GM12873 (cell line): Measurements from ENCODE around the gene TANGO6.

ENCODE experiments used
- CTCF ChIP-seq: IDR thresholded peaks from 2 replicates; pipeline ENCODE4 v1.5.1; 2012; ENCODE audit warnings: low read depth, mild to moderate bottlenecking, moderate library complexity, low read length, control low read depth; ENCODE audit not compliant: insufficient read depth; ENCODE audit errors: missing control alignments

The TANGO6 gene

GRCh38 chr16:68902003-68902968 is 59.0 kb downstream of the TANGO6 start:
- peak; percentile 65 for TF ChIP-seq CTCF

GRCh38 chr16:68902969-68903345 is 59.6 kb downstream of the TANGO6 start:
- TF ChIP-seq CTCF, result no peak

GRCh38 chr16:68907297-68907696 is 64.0 kb downstream of the TANGO6 start:
- no peak for TF ChIP-seq CTCF

GRCh38 chr16:68907781-68908181 is 64.5 kb downstream of the TANGO6 start:
- no peak for TF ChIP-seq CTCF

GRCh38 chr16:68909099-68909733 is 65.9 kb downstream of the TANGO6 start:
- no peak for TF ChIP-seq CTCF

- TF ChIP-seq CTCF, result no peak
Measured at GRCh38 chr16:68910051-68910450, 66.7 kb downstream of the TANGO6 start.

GRCh38 chr16:68915589-68915988 is 72.3 kb downstream of the TANGO6 start:
- no peak for TF ChIP-seq CTCF
